SH-SY5Y (cell line): ENCODE measurements around the gene ZC3H11A.

ENCODE experiments used
- GATA2 ChIP-seq: IDR thresholded peaks from 2 replicates; pipeline ENCODE4 v1.6.1; 2011; ENCODE audit warnings: mild to moderate bottlenecking, low read depth, low read length
- GATA3 ChIP-seq: IDR thresholded peaks from 2 replicates; pipeline ENCODE4 v1.6.1; 2011; ENCODE audit warnings: low read depth, mild to moderate bottlenecking, low read length, moderate library complexity

GRCh38 chr1:203777596-203777995 lies 17.8 kb upstream of the ZC3H11A start:
- TF ChIP-seq GATA3 (no peak), GATA2 (no peak)
